HG03103 (cell line): ENCODE data around the gene ASB1.
"Not testable (repeated sequence)": the region's sequence is repeated elsewhere in the genome, so short reads cannot be mapped to it uniquely, and the experiment has no call there.

Experiments used
- ATAC-seq: cut with Tn5 transposase; IDR thresholded peaks from one replicate; pipeline ENCODE4 v1.9.1; 2021; ENCODE audit warnings: low read depth; ENCODE audit not compliant: unreplicated experiment

ASB1 gene

DNA sequence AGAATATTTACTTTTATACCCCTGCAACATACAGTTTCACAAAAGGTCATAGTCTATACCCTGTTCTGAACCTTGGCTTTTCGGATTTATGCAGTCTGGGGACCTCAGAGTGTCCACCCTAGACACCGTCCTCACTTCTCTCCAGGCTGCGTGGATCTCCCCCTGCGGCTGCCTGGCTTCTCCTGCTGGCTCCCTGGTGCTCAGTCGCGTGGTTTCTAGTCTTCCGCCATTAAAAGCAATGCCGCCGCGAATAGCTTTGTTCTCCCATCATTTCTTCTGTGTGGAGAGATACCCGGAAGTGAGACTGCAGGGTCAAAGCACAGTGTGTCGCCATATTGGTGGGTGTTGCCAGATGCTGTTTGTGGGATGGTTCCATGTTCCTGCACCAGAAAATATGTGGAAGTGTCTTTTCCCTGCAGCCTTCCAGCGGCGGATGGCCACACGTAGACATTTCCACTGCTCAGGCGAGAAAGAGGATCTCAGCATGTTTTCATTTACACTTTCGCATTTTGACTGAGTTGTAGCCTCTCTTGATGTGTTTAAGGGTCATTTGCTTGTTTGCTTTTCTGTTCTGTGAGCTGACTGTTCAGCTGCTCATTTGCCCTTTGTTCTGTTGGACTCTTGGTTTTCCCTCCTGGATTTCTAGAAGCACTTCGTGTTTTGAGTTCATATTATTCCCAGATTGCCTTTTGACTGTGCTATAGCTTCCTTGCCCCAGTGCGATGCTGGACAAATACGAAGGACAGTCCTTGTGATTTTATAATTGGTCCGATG lies 22.9 kb upstream of the ASB1 start:
- no peak for ATAC-seq

DNA sequence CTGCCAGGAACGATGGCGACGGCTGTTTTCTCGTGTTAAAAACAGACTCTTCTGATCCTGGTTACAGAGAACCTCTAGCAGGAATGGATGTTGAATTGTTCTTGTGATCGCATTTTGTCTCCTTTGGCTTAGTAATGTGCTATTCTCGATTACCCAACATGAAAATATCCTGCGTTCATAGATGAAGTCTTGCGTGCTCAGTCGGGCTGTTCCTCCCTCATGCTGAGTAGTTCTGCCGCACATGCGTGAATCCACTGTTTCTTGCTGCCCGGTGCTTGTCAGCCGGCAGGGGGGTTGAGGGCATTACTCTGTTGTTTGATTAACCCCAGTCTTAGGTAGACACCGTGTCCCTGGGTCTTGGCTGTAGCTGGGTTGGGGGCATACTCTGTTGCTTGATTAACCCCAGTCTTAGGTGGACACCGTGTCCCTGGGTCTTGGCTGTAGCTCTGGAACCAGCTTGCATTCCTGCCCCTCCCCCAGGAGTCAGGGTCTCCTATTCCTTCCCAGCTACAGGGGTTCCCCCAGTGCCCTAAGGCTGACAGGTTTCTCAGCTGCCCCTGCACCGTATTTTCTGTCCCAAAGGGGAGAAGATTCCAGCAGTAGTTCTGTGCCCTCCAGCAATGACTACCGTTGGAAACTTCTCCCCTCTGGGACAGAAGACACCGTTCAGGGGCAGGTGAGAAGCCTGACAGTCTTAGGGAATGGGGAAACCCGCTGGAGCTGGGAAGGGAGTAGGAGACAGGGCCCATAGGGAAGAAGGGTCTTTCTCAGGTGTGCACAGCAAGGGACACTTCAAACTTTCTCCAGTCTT lies 22.1 kb upstream of the ASB1 start:
- no peak for ATAC-seq

GRCh38 chr2:238405217-238405555 lies 21.5 kb upstream of the ASB1 start:
- ATAC-seq, result not testable (repeated sequence)

DNA sequence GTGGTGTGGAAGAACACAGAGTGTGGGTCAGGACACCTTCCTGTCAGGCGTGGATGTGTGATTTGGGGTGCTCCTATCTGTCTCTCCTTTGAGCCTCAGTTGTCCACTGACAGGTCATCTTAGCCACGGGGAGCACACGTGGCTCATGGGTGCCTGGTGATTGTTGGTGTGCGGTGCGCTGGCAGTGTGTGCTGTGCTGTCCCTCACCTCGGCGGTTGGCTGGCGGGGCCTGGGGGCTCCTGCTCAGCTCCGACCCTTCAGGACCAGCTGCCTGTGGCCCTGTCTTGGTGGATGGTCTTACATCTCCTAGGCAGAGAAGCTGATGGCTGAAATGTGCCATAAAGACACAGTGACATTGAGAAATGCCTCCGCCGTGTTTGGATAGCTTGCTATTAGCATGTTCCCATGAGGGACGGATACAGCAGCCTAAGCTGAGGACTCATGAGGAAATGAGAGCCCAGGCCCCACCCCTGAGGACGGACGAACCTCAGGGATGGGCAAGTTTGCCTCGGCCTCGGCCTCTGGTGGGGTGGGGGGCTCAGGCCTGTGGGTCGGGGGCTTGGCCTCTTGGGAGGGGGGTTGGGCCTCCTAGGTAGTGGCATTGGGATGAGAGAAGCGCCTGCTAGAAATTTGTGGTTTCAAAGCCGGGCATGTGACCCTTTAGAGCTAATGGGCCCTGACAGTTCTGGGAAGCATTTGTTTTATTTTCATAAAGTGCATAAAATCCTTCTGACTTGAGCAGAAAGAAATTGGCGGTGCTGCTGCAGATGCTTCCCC lies 20.3 kb upstream of the ASB1 start:
- ATAC-seq, result no peak

DNA sequence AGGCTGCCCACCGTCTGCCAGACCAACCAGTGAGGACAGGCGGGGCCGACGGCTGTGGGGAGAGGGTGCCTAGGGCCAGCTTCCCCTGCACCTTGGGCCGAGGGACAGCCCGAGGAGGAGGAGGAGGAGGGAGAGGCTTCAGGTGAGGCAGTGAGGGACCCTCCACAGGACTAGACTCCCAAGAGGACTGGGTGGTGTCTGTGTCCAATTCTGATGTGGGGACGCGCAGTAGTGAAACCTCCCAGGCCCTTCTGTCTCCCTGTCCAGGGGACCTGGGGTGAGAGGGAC lies 19.8 kb upstream of the ASB1 start:
- ATAC-seq, result no peak

GRCh38 chr2:238407566-238407965 lies 19.2 kb upstream of the ASB1 start:
- no peak for ATAC-seq

GRCh38 chr2:238408615-238409340 lies 17.9 kb upstream of the ASB1 start:
- no peak for ATAC-seq

- no peak for ATAC-seq
Measured at GRCh38 chr2:238409341-238410199, 17.2 kb upstream of the ASB1 start.

- no peak for ATAC-seq
Measured at GRCh38 chr2:238412067-238412767, 14.5 kb upstream of the ASB1 start.

DNA sequence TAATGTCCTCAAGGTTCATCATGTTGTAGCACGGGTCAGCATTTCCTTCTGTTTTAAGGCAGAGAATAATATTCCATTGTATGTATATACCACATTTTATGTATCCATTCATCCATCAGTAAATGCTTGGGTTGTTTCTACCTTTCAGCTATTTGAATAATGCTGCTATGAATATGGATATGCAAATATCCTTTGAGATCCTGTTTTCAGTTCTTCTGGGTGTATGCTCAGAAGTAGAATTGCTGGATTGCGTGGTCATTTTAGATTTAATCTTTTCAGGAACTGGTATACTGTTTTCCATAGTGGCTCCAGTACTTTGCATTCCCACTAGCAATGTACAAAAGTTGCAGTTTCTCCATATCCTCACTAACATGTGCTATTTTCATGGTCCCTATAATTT lies 13.4 kb upstream of the ASB1 start:
- no peak for ATAC-seq

- ATAC-seq, result no peak
Measured at GRCh38 chr2:238415036-238415764, 11.5 kb upstream of the ASB1 start.

- ATAC-seq, result no peak
Measured at GRCh38 chr2:238415893-238416292, 10.8 kb upstream of the ASB1 start.

DNA sequence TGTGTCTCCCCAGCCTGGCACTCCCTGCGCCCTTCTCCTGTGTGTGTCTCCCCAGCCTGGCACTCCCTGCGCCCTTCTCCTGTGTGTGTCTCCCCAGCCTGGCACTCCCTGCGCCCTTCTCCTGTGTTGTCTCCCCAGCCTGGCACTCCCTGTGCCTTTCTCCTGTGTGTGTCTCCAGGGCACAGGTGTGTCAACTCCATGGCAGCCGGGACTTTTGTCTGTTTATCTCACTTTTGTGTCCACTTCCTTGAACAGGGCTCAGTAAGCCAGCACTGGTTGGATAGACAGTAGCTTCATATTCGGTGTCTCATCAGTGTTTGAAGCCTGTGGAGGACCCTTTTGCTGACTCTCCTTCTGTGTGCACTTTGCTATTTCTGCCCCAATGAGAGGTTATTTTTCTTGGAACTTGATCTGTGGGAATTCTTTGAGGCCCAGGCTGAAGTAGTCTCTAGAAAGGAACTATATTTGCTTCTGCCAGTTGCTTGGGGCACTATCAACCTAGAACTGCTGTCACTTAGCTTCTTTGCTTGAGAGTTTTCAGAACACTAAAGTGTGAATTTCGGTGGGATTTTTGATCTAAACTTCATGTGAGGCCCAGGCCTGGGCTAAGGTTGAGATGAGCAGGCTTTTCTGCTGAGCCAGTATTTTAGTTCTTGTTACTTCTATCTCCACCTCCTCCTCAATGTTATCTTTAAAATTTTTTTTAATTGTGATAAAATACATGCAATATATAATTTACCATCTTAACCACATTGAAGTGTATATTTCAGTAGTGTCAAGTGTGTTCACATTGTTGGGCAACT lies 8.3 kb upstream of the ASB1 start:
- no peak for ATAC-seq

- ATAC-seq, result no peak
Measured at GRCh38 chr2:238418999-238419546, 7.7 kb upstream of the ASB1 start.

DNA sequence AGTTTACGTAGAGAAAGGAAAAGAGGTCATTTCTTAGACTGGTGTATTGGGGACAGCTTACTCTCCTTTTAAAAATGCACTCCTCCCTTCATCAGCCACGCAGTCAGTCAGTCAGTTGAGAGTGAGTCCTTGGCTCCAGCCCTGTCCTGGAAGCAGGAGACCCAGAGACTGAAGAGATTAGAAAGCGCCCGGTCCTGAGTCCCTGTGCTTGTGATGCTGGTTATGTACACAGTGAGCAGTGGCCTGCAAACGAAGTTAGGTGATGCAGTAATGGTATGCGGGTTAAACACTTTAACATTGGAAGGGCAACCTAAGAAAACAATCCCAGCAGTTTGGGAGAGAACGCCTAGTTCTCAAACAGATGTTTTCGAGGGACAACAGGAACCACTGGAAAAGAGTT lies 6.3 kb upstream of the ASB1 start:
- no peak for ATAC-seq

- no peak for ATAC-seq
Measured at GRCh38 chr2:238420878-238421694, 5.6 kb upstream of the ASB1 start.

DNA sequence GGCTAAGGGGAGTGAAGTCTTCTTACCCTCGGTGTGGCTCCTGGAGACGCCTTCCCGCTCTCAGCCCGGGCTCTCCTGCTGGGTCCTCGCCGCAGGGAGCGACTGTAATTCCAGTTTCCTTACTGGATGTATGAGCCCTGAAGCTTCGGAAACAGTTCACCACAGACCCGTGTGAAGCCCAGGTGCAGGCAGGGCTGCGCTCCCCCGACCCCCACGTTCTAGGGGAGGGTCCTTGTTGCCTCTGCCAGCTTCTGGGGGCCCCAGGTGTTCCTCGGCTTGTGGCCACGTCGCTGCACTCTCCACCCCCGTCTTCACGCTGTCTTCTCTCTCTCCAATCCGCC lies 5.1 kb upstream of the ASB1 start:
- no peak for ATAC-seq
